ENCODE results near the gene IGFBP7. TPM values are rescaled to one million over a fixed set of nuclear protein-coding genes. Genes with fewer than 3 reads are reported as not detected.

IGFBP7 gene
- total and polyA plus RNA-seq, 8 donors: 71.8 to 972 (median 198) TPM

- TF ChIP-seq POLR2A (IDR thresholded peaks at IDR 0.05) (no peak), CTCF (IDR thresholded peaks at IDR 0.05) (no peak), POLR2AphosphoS5 (IDR thresholded peaks at IDR 0.05) (no peak), EP300 (IDR thresholded peaks at IDR 0.05) (no peak)
- peaks cover 0 to 7% (median 3%) of the 10 kb centered on the region in 4 donors for H3K4me1 ChIP-seq
- H3K27ac ChIP-seq: no peak overlapping the region
- H3K9me3 ChIP-seq: no peaks in the 10 kb centered on the region
- H3K36me3 ChIP-seq: peaks cover 24 to 50% (median 38%) of the 10 kb centered on the region in 4 donors
- H3K27me3 ChIP-seq: no peaks in the 10 kb centered on the region
- intact Hi-C loops (cut with DNase I; ENCODE audit: low total_unique reads): no loop called here
- 71 to 76% (median 73%) methylated on average over 3 of the region's 3 CpGs for WGBS, 5 donors
- DNase-seq: no peak
- no peak overlapping the region for H3K4me3 ChIP-seq
Measured at GRCh38 chr4:57034520-57034919, 75.7 kb downstream of the IGFBP7 start.

GRCh38 chr4:57023104-57023503, 87.1 kb downstream of the IGFBP7 start:
- no peak for TF ChIP-seq POLR2AphosphoS5 (IDR thresholded peaks at IDR 0.05)
- no peak for TF ChIP-seq EP300 (IDR thresholded peaks at IDR 0.05)
- no peak for TF ChIP-seq POLR2A (IDR thresholded peaks at IDR 0.05)
- TF ChIP-seq CTCF (IDR thresholded peaks at IDR 0.05): no peak
- no peak for DNase-seq
- no peak overlapping the region for H3K27ac ChIP-seq
- WGBS, 5 donors: 76 to 86% (median 82%) methylated on average over 4 of the region's 4 CpGs
- no peaks in the 10 kb centered on the region for H3K9me3 ChIP-seq
- peaks cover 52 to 100% (median 99%) of the 10 kb centered on the region in 4 donors for H3K36me3 ChIP-seq
- intact Hi-C loops (cut with DNase I; ENCODE audit: low total_unique reads): no loop called here
- H3K4me3 ChIP-seq: no peak overlapping the region
- peaks cover 0 to 10% (median 3%) of the 10 kb centered on the region in 4 donors for H3K4me1 ChIP-seq
- H3K27me3 ChIP-seq: no peaks in the 10 kb centered on the region

GRCh38 chr4:57020467-57021101, 89.6 kb downstream of the IGFBP7 start:
- Histone ChIP-seq H3K27ac (peak overlapping the region in 1 of 5 donors; percentile 7), H3K9me3 (no peaks in the 10 kb centered on the region), H3K36me3 (peaks cover 45 to 100% (median 99%) of the 10 kb centered on the region in 4 donors), H3K27me3 (no peaks in the 10 kb centered on the region), H3K4me1 (peaks cover 0 to 10% (median 0%) of the 10 kb centered on the region in 4 donors), H3K4me3 (no peak overlapping the region)
- no peak for DNase-seq
- WGBS, 5 donors: 81 to 94% (median 93%) methylated on average over 5 of the region's 5 CpGs
- intact Hi-C loops (cut with DNase I; ENCODE audit: low total_unique reads): no loop called here
- TF ChIP-seq CTCF (IDR thresholded peaks at IDR 0.05) (no peak), EP300 (IDR thresholded peaks at IDR 0.05) (no peak), POLR2A (IDR thresholded peaks at IDR 0.05) (no peak), POLR2AphosphoS5 (IDR thresholded peaks at IDR 0.05) (no peak)

- no peak for TF ChIP-seq POLR2A (IDR thresholded peaks at IDR 0.05)
- TF ChIP-seq POLR2AphosphoS5 (IDR thresholded peaks at IDR 0.05): no peak
- no peak for TF ChIP-seq EP300 (IDR thresholded peaks at IDR 0.05)
- no peak for TF ChIP-seq CTCF (IDR thresholded peaks at IDR 0.05)
- DNase-seq: no peak
- Histone ChIP-seq H3K4me3 (no peak overlapping the region), H3K36me3 (peaks cover 49 to 100% (median 99%) of the 10 kb centered on the region in 4 donors), H3K27me3 (no peaks in the 10 kb centered on the region), H3K4me1 (peaks cover 0 to 10% (median 0%) of the 10 kb centered on the region in 4 donors), H3K27ac (no peak overlapping the region), H3K9me3 (no peaks in the 10 kb centered on the region)
- intact Hi-C loops (cut with DNase I; ENCODE audit: low total_unique reads): no loop called here
Measured at GRCh38 chr4:57018980-57019379, 91.2 kb downstream of the IGFBP7 start.
